Progenitor cell of endocrine pancreas (in vitro differentiated cells): ENCODE results near the gene RGS7. TPM values are rescaled to one million over a fixed set of nuclear protein-coding genes. Genes with fewer than 3 reads are reported as not detected.

Source experiments
- DNase-seq: peaks from one replicate; pipeline ENCODE4 v3.0.0; 2021; ENCODE audit warnings: low spot score; ENCODE audit not compliant: unreplicated experiment
- H3K27ac Mint-ChIP-seq: 2 replicates; pipeline ENCODE4 v1.8.0; 2021; ENCODE audit warnings: mild to moderate bottlenecking, moderate library complexity, mixed read lengths
- H3K27me3 Mint-ChIP-seq: 2 replicates; pipeline ENCODE4 v1.8.0; 2021; ENCODE audit warnings: mixed read lengths
- H3K36me3 Mint-ChIP-seq: 2 replicates; pipeline ENCODE4 v1.8.0; 2022; ENCODE audit warnings: mixed read lengths; ENCODE audit not compliant: insufficient read depth
- H3K4me1 Mint-ChIP-seq: 2 replicates; pipeline ENCODE4 v1.8.0; 2021; ENCODE audit warnings: low read depth, mixed read lengths
- H3K4me3 Mint-ChIP-seq: 2 replicates; pipeline ENCODE4 v1.8.0; 2021; ENCODE audit warnings: low read depth, mild to moderate bottlenecking, moderate library complexity, mixed read lengths
- H3K9me3 Mint-ChIP-seq: 2 replicates; pipeline ENCODE4 v1.8.0; 2021; ENCODE audit warnings: low read depth, mixed read lengths
- CTCF ChIP-seq: fragments of 200-600 bp; sonication (generic); IDR thresholded peaks from one replicate; pipeline ENCODE4 v1.5.0; 2021; ENCODE audit warnings: antibody characterized with exemption, mild to moderate bottlenecking; ENCODE audit not compliant: unreplicated experiment
- total RNA-seq: library from RNA; stranded (reverse); gene quantifications from 2 replicates; pipeline ENCODE4 v1.2.1, GENCODE V29; 2021

RGS7 gene
- total RNA-seq, 1 donor from 2014 or later: 2.4 TPM

GRCh38 chr1:240833075-240833474 lies 523.9 kb downstream of the RGS7 start:
- Mint-ChIP-seq H3K27ac (no peak overlapping the region), H3K4me3 (no peak overlapping the region), H3K4me1 (peaks cover 4% of the 10 kb centered on the region), H3K27me3 (no peaks in the 10 kb centered on the region), H3K9me3 (peaks cover 3% of the 10 kb centered on the region), H3K36me3 (no peaks in the 10 kb centered on the region)
- TF ChIP-seq CTCF: no peak
- no peak for DNase-seq

- H3K9me3 Mint-ChIP-seq: peaks cover 3% of the 10 kb centered on the region
- no peaks in the 10 kb centered on the region for H3K36me3 Mint-ChIP-seq
- no peak overlapping the region for H3K27ac Mint-ChIP-seq
- peaks cover 4% of the 10 kb centered on the region for H3K4me1 Mint-ChIP-seq
- TF ChIP-seq CTCF: no peak
- H3K27me3 Mint-ChIP-seq: no peaks in the 10 kb centered on the region
- DNase-seq: no peak
- no peak overlapping the region for H3K4me3 Mint-ChIP-seq
Observed at GRCh38 chr1:240831922-240832321, 525.1 kb downstream of the RGS7 start.

- TF ChIP-seq CTCF: no peak
- Mint-ChIP-seq H3K4me3 (no peak overlapping the region), H3K36me3 (no peaks in the 10 kb centered on the region), H3K27ac (no peak overlapping the region), H3K27me3 (no peaks in the 10 kb centered on the region), H3K4me1 (peaks cover 4% of the 10 kb centered on the region), H3K9me3 (peaks cover 3% of the 10 kb centered on the region)
- no peak for DNase-seq
Observed at GRCh38 chr1:240831191-240831631, 525.8 kb downstream of the RGS7 start.

GRCh38 chr1:240829487-240829886 lies 527.5 kb downstream of the RGS7 start:
- Mint-ChIP-seq H3K36me3 (no peaks in the 10 kb centered on the region), H3K27ac (no peak overlapping the region), H3K9me3 (no peaks in the 10 kb centered on the region), H3K4me3 (no peak overlapping the region), H3K27me3 (no peaks in the 10 kb centered on the region), H3K4me1 (peaks cover 4% of the 10 kb centered on the region)
- DNase-seq: no peak
- no peak for TF ChIP-seq CTCF

- Mint-ChIP-seq H3K36me3 (no peaks in the 10 kb centered on the region), H3K9me3 (no peaks in the 10 kb centered on the region), H3K27me3 (no peaks in the 10 kb centered on the region), H3K4me3 (no peak overlapping the region), H3K4me1 (peaks cover 4% of the 10 kb centered on the region), H3K27ac (no peak overlapping the region)
- no peak for TF ChIP-seq CTCF
- DNase-seq: no peak
Observed at GRCh38 chr1:240827786-240828185, 529.2 kb downstream of the RGS7 start.
